HG03439 (cell line): Measurements from ENCODE around the gene MYL9.

Experiments used
- ATAC-seq: cut with Tn5 transposase; IDR thresholded peaks from one replicate; pipeline ENCODE4 v1.9.1; 2021; ENCODE audit warnings: mild to moderate bottlenecking, moderate library complexity; ENCODE audit not compliant: unreplicated experiment

Gene MYL9

GRCh38 chr20:36578356-36579041 is 37.2 kb downstream of the MYL9 start:
- ATAC-seq: no peak

GRCh38 chr20:36579996-36580545 is 38.8 kb downstream of the MYL9 start:
- no peak for ATAC-seq

GRCh38 chr20:36582322-36582721 is 41.0 kb downstream of the MYL9 start:
- ATAC-seq: no peak

- no peak for ATAC-seq
Measured at GRCh38 chr20:36582821-36583220, 41.5 kb downstream of the MYL9 start.

- ATAC-seq: no peak
Measured at GRCh38 chr20:36584018-36584481, 42.7 kb downstream of the MYL9 start.

GRCh38 chr20:36585410-36586125 is 44.2 kb downstream of the MYL9 start:
- ATAC-seq: no peak

- no peak for ATAC-seq
Measured at GRCh38 chr20:36587388-36588070, 46.2 kb downstream of the MYL9 start.

- no peak for ATAC-seq
Measured at GRCh38 chr20:36591281-36591680, 50.0 kb downstream of the MYL9 start.

GRCh38 chr20:36591854-36592641 is 50.7 kb downstream of the MYL9 start:
- ATAC-seq: no peak

- ATAC-seq: no peak
Measured at GRCh38 chr20:36593347-36593929, 52.1 kb downstream of the MYL9 start.

- no peak for ATAC-seq
Measured at GRCh38 chr20:36599912-36600345, 58.6 kb downstream of the MYL9 start.
